ENCODE data around the gene CELA3A. TPM values are rescaled to one million over a fixed set of nuclear protein-coding genes. Genes with fewer than 3 reads are reported as not detected.

Gene CELA3A
- total and polyA plus RNA-seq, 2 of the 13 experiments (the other 11 are each of a cell fraction or from before 2014, with no cell fraction given) = 0.09 TPM; not detected in 1

DNA sequence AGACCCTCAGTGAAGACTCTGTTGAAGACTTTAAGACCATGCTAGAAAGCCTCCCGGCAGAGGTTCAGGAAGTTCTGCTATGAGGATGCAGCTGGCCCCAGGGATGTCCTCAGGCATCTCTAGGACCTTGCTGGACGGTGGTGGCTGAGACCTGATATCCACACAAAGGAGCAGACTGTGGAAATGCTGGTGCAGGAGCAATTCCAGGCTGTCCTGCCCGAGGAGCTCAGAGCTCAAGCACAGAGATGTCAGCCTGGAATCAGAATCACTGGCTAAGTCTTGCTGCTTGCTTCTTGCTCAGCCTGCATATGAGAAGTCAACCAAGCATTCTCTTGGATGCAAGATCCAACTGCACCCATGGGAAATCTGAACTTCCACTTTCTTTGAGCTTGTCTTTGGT lies 29.0 kb downstream of the CELA3A start (continued):
- no peak for TF ChIP-seq ZXDC (CRISPR knock-in tag; IDR thresholded peaks at IDR 0.05)
- TF ChIP-seq MYC (CRISPR knock-in tag; IDR thresholded peaks at IDR 0.05; ENCODE audit: borderline replicate concordance) = no peak
- no peak for TF ChIP-seq ZNF275 (CRISPR knock-in tag; IDR thresholded peaks at IDR 0.05; ENCODE audit: borderline replicate concordance)
- no peak for TF ChIP-seq KLF6 (CRISPR knock-in tag; IDR thresholded peaks at IDR 0.05)
- no peak for TF ChIP-seq TBL1XR1 (IDR thresholded peaks at IDR 0.05; ENCODE audit: borderline replicate concordance, low read length, partially characterized antibody)
- TF ChIP-seq NFKB2 (CRISPR knock-in tag; IDR thresholded peaks at IDR 0.05; ENCODE audit: borderline replicate concordance) = no peak
- TF ChIP-seq, protein P1, sequence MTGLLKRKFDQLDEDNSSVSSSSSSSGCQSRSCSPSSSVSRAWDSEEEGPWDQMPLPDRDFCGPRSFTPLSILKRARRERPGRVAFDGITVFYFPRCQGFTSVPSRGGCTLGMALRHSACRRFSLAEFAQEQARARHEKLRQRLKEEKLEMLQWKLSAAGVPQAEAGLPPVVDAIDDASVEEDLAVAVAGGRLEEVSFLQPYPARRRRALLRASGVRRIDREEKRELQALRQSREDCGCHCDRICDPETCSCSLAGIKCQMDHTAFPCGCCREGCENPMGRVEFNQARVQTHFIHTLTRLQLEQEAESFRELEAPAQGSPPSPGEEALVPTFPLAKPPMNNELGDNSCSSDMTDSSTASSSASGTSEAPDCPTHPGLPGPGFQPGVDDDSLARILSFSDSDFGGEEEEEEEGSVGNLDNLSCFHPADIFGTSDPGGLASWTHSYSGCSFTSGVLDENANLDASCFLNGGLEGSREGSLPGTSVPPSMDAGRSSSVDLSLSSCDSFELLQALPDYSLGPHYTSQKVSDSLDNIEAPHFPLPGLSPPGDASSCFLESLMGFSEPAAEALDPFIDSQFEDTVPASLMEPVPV (CRISPR knock-in tag; IDR thresholded peaks at IDR 0.05) = no peak
- no peak for TF ChIP-seq TBP (CRISPR knock-in tag; IDR thresholded peaks at IDR 0.05)
